GM19328 (cell line): ENCODE measurements around the gene ROBO2.

ENCODE experiments used
- ATAC-seq: cut with Tn5 transposase; IDR thresholded peaks from one replicate; pipeline ENCODE4 v1.9.1; 2021; ENCODE audit warnings: mild to moderate bottlenecking, moderate library complexity; ENCODE audit not compliant: unreplicated experiment

Gene ROBO2

GRCh38 chr3:77325280-77325679 lies 285.4 kb downstream of the ROBO2 start:
- ATAC-seq = no peak

DNA sequence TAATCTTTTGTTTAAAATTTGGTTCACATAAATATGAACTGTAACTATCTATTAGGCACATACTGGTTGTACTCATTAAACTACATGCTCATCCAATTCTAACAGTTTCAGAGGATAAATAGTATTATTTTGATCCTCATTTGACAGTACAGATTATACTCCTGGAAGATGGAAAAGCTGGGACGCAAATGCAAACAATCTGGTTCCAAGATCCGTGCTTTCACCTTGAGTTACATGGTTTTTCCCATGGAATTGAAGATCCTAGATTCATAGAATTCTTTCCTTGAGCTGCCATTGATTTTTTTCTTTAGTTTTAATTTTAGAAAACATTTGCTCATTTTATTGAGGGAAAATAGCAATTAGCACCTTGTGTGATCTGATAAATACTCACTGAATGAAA lies 285.8 kb downstream of the ROBO2 start:
- no peak for ATAC-seq

DNA sequence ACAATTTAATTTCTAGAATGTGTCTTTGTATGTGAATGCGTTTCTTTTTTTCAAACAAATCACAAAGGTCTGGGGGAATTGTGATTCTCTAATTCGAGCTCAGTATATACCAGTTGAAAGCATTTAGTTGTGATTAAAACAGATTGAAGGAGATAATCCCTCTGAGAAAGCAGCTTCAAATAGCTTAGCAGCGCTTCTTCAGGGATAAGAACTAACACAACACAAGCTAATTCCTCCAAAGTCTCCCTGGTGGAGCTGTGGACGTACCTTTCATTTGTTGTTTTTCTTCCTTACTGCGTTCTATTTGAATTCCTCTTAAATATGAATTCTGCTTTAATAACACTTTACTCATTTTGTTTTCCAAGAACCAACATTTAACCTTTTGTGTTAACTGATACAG lies 286.7 kb downstream of the ROBO2 start:
- ATAC-seq = no peak

- ATAC-seq = no peak
Measured at GRCh38 chr3:77328690-77329089, 288.8 kb downstream of the ROBO2 start.

DNA sequence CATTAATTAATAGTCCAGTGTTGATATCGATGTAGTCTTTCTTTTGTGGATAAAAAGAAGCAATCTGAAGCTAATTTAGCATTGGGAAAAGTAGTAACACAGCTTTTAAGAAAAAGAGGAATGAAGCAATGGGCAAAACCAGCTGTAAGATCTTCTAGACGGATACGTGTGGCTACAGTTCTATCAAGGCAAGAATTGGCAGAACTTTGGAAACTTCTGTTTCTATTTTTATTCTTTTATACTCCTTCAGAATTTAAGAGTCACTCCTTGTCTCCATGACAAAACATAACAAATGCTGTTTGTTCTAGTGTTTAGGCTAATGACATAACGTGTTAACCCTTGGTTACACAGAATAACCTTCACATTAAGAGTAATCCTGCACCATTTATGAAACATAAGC lies 289.2 kb downstream of the ROBO2 start:
- ATAC-seq = no peak

DNA sequence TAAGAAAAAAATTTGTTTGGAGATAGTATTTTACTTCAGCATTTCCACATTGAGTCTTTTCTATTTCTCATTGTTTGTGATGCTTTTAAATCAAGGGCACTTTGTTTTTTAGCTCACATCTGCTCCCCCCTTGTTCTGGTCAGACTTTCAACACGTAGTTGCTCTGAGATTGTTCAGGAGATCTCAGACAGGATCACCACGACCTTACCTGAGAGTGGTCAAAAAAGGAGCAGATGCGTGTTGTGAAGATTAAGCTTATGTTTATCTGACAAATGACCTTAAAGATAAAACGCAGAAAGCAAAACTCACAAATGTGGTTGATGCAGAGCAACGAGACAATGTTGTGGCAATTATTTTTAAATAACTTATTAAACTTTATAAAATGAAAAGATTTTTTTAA lies 298.3 kb downstream of the ROBO2 start:
- no peak for ATAC-seq

- no peak for ATAC-seq
Measured at GRCh38 chr3:77342027-77342426, 302.1 kb downstream of the ROBO2 start.

- no peak for ATAC-seq
Measured at GRCh38 chr3:77342688-77343087, 302.8 kb downstream of the ROBO2 start.

GRCh38 chr3:77345009-77345408 lies 305.1 kb downstream of the ROBO2 start:
- no peak for ATAC-seq

DNA sequence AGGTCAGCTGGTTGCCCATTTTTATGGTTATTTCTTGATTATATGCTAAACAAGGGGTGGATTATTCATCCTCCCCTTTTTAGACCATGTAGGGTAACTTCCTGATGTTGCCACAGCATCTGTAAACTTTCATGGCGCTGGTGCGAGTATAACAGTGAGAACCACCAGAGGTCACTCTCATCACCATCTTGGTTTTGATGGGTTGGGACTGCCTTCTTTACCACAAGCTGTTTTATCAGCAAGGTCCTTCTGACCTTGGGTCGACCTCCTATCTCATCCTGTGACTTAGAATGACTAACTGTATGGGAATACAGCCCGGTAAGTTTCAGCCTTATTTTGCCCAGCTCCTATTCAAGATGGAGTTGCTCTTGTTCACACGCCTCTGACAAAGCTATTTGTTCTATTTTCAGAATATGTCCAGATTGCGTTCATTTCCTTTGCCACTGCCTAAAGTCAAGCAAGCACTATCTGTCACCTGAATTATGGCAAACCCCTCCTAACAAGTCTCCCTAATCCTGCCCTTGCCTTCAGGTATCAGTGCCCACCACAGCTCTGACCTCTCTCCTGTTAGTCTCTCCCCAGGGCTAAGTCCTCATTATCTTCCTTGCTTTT lies 308.5 kb downstream of the ROBO2 start:
- ATAC-seq = no peak

DNA sequence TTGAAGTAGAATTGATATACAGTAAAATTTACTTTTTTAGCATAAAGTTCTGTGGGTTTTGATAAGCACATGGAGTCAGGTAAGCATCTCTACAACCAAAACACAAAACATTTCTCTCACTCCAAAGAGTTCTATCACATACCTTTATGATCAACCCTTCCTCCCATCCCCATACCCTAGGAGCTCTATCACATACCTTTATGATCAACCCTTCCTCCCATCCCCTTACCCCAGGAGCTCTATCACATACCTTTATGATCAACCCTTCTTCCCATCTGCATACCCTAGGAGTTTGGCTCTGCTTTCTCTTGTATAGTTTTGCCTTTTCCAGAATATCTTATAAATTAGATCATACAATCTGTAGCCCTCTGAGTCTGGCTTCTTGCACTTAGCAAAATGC lies 315.1 kb downstream of the ROBO2 start:
- no peak for ATAC-seq

DNA sequence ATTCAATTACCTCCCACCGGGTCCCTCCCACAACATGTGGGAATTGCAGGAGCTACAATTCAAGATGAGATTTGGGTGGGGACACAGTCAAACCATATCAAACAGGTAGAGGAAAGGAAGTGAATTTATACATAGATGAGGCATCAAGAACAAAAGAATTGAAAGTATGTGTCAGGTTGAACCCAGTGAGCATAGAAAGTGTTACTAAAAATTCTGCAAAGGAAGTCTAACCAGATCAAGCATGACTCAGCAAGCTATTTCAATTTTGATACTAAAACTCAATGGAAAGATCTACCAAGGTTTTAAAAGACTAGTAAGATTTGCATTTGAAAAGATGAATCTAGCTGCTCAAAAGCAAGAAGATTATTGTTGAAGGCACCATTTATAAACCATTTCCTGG lies 323.0 kb downstream of the ROBO2 start:
- ATAC-seq = no peak

- ATAC-seq = no peak
Measured at GRCh38 chr3:77365152-77365551, 325.3 kb downstream of the ROBO2 start.

DNA sequence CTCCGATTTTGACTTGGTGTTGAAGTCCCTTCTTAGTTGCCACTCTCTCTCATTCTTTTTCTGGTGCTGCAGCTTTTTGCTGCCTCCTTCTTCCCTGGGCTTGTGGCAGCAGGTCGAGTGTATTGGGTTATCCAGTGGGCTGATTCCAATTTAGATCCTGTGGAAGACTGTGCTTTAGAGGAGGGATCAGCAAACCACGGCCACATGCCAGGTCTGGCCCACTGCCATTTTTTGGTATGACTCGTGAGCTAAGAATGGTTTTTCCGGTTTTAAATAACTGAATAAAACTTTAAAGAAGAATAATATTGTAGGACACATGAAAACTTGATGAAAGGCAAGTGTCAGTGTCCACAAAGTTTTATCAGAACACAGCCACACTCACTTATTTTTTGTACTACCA lies 330.5 kb downstream of the ROBO2 start:
- ATAC-seq = no peak

DNA sequence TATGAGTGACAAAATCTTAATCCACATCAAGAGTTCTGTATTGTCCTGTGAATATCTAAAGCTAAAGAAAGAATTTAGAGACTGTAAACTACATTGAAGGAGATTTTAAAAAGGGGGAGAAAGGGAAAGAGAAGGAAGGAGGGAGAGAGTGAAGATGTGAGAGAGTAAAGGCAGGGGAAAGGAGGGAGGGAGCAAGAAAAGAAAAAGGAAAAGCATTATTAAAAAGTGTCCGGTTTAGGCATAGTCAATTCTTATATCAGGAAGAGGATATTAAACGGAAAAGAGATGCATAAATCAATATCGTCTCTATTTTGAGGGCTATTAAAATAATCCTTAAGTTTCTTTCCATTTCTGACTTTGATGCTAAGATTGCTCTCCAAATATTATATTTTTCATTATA lies 332.1 kb downstream of the ROBO2 start:
- no peak for ATAC-seq

DNA sequence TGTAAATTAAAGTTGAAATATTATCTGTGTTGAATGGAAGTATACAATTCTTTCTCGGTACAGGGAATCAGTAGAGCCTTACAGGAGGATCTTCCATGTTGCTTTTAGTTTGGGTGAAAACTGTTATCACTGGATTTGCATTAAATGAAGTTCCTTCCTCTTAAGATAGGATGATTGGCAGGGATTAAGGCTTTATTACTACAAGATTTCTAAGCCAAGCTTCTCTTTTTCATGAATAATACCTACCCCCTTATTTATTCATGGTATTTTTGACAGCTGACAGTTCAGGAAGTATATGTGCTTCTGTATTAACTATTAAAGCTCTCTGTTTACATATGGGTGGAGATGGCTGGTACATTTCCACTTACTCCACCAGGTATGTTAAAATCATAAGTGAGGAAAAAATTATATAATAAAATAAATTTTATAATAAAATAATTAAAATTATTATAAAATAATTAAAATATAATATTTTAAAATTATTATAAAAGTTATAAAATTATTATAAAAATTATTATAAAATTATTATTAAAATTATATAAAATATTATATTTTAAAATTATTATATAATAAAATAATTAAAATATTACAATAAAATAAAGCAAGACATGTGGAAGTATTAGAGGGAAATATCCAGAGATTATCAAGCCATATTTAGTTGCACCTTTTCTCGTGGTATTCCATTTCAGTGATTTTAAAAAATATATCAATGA lies 332.9 kb downstream of the ROBO2 start:
- ATAC-seq = no peak

DNA sequence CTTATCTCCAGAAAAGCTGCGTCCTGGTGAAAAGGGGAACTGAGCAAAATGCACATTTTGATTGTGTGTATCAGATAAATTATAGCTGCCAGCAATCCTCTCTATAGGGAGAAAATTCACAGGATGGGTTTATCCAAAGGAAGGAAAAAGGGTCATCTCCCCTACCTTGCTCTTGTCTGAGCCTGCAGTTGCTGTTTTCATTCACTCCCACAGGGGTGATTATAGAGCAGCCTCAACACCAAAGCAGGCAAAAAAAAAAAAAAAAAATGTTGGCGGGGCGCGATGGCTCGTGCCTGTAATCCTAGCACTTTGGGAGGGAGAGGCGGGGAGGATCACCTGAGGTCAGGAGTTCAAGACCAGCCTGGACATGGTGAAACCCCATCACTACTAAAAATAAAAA lies 333.7 kb downstream of the ROBO2 start:
- ATAC-seq = no peak

- no peak for ATAC-seq
Measured at GRCh38 chr3:77376511-77376910, 336.6 kb downstream of the ROBO2 start.

DNA sequence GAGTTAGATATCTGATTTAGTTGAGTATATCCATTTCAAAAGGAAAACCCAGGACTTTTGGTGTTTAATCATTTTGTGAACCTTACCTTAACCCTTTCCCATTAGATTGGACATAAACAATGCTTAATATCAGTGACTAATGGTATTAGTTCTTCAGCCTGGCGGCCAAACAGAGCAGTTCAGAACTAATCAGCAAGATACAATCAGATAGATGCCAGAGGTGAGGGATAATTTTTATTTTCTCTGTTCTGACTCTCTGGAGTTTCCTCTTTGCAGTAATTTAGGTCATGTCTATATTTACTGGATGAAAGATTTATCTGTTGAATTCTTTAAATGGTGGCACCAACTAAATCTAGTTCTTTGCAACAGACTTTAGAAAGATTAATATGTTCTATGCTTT lies 337.8 kb downstream of the ROBO2 start:
- no peak for ATAC-seq

DNA sequence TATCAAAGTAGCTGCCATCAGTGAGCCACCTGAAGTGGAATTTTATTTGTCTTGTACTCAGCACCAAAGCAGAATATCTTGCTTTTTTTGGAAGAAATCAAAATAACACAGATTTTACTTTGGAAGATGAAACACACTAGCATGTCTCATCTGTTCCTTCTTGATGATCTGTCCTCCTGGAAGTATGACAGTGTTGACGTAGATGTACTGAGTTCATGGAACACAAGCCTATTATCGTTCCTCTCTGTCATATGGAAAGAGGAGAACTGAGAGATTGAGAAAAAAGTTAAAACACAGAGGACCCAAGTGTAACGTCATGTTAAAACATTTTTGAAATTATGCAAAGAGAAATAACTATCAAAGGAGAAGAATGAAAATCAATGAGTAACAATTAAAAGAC lies 340.2 kb downstream of the ROBO2 start:
- no peak for ATAC-seq

DNA sequence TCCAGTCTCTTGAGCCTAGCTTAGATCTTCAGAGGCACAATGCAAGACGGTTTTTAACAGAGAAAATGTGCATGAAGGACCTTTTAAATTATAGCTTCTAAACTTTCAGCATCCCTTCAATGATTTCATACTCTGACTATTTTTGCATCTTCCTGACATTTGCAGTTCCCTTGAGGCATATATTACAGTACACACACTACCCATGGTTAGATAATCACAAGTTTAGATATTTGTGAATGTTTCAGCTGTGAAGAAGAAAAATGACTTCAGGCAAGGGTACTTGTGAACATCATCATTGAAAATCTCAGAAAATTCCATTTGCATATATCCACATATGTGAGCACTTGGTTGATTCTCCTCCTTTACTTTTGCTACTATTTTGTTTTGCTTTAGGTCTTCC lies 341.5 kb downstream of the ROBO2 start:
- ATAC-seq = no peak

- ATAC-seq = no peak
Measured at GRCh38 chr3:77392181-77392580, 352.3 kb downstream of the ROBO2 start.

GRCh38 chr3:77394046-77394445 lies 354.1 kb downstream of the ROBO2 start:
- no peak for ATAC-seq
